K562 (cell line): Measurements from ENCODE around the gene KCND1. TPM values are rescaled to one million over a fixed set of nuclear protein-coding genes. Genes with fewer than 3 reads are reported as not detected.

Experiments used
- ATAC-seq: fragments of 200-7000 bp; cut with Tn5 transposase; 3 replicates; pipeline ENCODE4 v1.9.1; 2020; ENCODE audit warnings: moderate library complexity
- BruUV-seq: library from RNA; stranded (reverse); fragments of 400-500 nt; replicated peaks from 2 replicates; lab custom pipeline; 2021; lab: Mats Ljungman, UMichigan
- CTCF ChIA-PET: fragments of 300-600 bp; formaldehyde crosslinking; extraction: SDS; loops from one replicate; lab custom pipeline; 2021; ENCODE audit warnings: low intra/inter-chr PET ratio; lab: Yijun Ruan, JAX
- POLR2A ChIA-PET: fragments of 300-600, 350-650 bp; sonication (Branson Sonifier 250); formaldehyde crosslinking; extraction: SDS; loops from one replicate; lab custom pipeline; 2021; ENCODE audit warnings: antibody characterized with exemption, inconsistent platforms; lab: Yijun Ruan, JAX
- DNase-seq, 4 experiments: peaks; one replicate each; pipeline versions ENCODE4 v3.0.0 to v3.0.0-alpha.2; 2011 to 2018; ENCODE audit warnings: low spot score in 3 of 4, mixed read lengths in 3 of 4; ENCODE audit errors: extremely low read depth in 1 of 4
- FAIRE-seq: peaks from 2 replicates; lab custom pipeline; 2011; peaks lifted over from hg19 to GRCh38; lab: Jason Lieb, UNC
- H2AFZ ChIP-seq: 2 replicates; pipeline ENCODE4 v1.6.0; 2011; ENCODE audit warnings: low read depth, low read length, control low read depth, inconsistent platforms
- H3K27ac ChIP-seq: fragments of 200-600 bp; 3 replicates; pipeline ENCODE4 v1.8.0; 2011; ENCODE audit warnings: low read depth, mild to moderate bottlenecking, control low read depth, inconsistent platforms, low read length, moderate library complexity, mixed read lengths; ENCODE audit errors: extremely low read depth
- H3K27me3 ChIP-seq, 2 experiments: fragments of 300-600 bp in 1 of 2; 2 replicates in 1 of 2; 3 replicates in 1 of 2; pipeline versions ENCODE4 v1.6.0 to v1.8.0; 2011; ENCODE audit warnings: inconsistent platforms in 2 of 2, low read length in 2 of 2, mild to moderate bottlenecking in 1 of 2, mixed read lengths in 1 of 2, moderate library complexity in 1 of 2; ENCODE audit not compliant: control insufficient read depth in 2 of 2, insufficient read depth in 2 of 2
- H3K36me3 ChIP-seq: fragments of 300-600 bp; 3 replicates; pipeline ENCODE4 v1.8.0; 2011; ENCODE audit warnings: mild to moderate bottlenecking, low read length, inconsistent platforms; ENCODE audit not compliant: control insufficient read depth, insufficient read depth
- H3K4me1 ChIP-seq, 2 experiments: fragments of 200-600 bp in 1 of 2; replicated peaks in 1 of 2; 2 replicates in 1 of 2; 3 replicates in 1 of 2; pipeline versions ENCODE4 v1.5.1 to v1.8.0; 2011; ENCODE audit warnings: inconsistent platforms in 2 of 2, low read length in 2 of 2, mild to moderate bottlenecking in 1 of 2, mixed read lengths in 1 of 2, moderate library complexity in 1 of 2; ENCODE audit not compliant: control insufficient read depth in 2 of 2, insufficient read depth in 2 of 2
- H3K4me2 ChIP-seq: 2 replicates; pipeline ENCODE4 v1.6.1; 2011; ENCODE audit warnings: low read length, control low read depth, inconsistent platforms, mixed read lengths; ENCODE audit not compliant: insufficient read depth
- H3K4me3 ChIP-seq: fragments of 200-600 bp; sonication (generic), shearing (Covaris generic); 2 replicates; pipeline ENCODE4 v1.5.1; 2016; ENCODE audit warnings: control low read depth, inconsistent platforms
- H3K79me2 ChIP-seq: fragments of 200-600 bp; 3 replicates; pipeline ENCODE4 v1.8.0; 2011; ENCODE audit warnings: low read length, inconsistent platforms; ENCODE audit not compliant: control insufficient read depth, insufficient read depth
- H3K9ac ChIP-seq, 2 experiments: 2 replicates each; pipeline versions ENCODE4 v1.6.0 to v1.6.1; 2011; ENCODE audit warnings: low read depth in 2 of 2, low read length in 2 of 2, control low read depth in 1 of 2, inconsistent platforms in 1 of 2, mild to moderate bottlenecking in 1 of 2, mixed read lengths in 1 of 2; ENCODE audit not compliant: insufficient read depth in 1 of 2
- H3K9me1 ChIP-seq: one replicate; pipeline ENCODE4 v1.6.0; 2011; ENCODE audit warnings: inconsistent platforms, mild to moderate bottlenecking, low read length, moderate library complexity; ENCODE audit not compliant: control insufficient read depth, insufficient read depth
- H3K9me3 ChIP-seq: replicated peaks from 2 replicates; pipeline ENCODE4 v1.5.1; 2011; ENCODE audit warnings: low read depth, low read length, inconsistent platforms; ENCODE audit not compliant: control insufficient read depth, insufficient read depth
- H4K20me1 ChIP-seq: replicated peaks from 2 replicates; pipeline ENCODE4 v1.6.1; 2011; ENCODE audit warnings: low read length, inconsistent platforms, mixed read lengths; ENCODE audit not compliant: control insufficient read depth, insufficient read depth
- CTCF ChIP-seq, 3 experiments: IDR thresholded peaks in 2 of 3; conservative IDR thresholded peaks in 1 of 3; 2 replicates each; pipeline ENCODE4 v1.5.1; 2011 to 2012; ENCODE audit warnings: low read length in 3 of 3, mild to moderate bottlenecking in 3 of 3, control low read depth in 2 of 3, improper control_type of control experiment in 1 of 3, inconsistent platforms in 1 of 3, low read depth in 1 of 3, mixed read lengths in 1 of 3, moderate library complexity in 1 of 3; ENCODE audit not compliant: insufficient read depth in 2 of 3
- EGR1 ChIP-seq: fragments of 450-650 bp; conservative IDR thresholded peaks from 2 replicates; pipeline ENCODE4 v1.6.1; 2017; ENCODE audit warnings: mild to moderate bottlenecking
- ETS1 ChIP-seq: conservative IDR thresholded peaks from 2 replicates; pipeline ENCODE4 v1.6.1; 2011; ENCODE audit warnings: low read depth, mild to moderate bottlenecking, low read length; ENCODE audit not compliant: control insufficient read depth
- WGBS: fragments of 100-300 bp; shearing (Covaris generic); methylation state at CpG from one replicate; pipeline ENCODE4 v1.1.6; 2016; ENCODE audit warnings: low coverage, mixed read lengths; ENCODE audit not compliant: insufficient coverage; ENCODE audit errors: missing lambda C conversion rate; 5-methylcytosine and 5-hydroxymethylcytosine counted together
- in situ Hi-C: fragments of 300-500 bp; cut with MboI; formaldehyde crosslinking; loops from 4 replicates; pipeline ENCODE4 v1.15.0; 2018; ENCODE audit warnings: inconsistent platforms, mixed read lengths
- intact Hi-C: fragments of 100-400 bp; cut with micrococcal nuclease; formaldehyde crosslinking; loops from 2 replicates; pipeline ENCODE4 v1.14.2; 2022
- polyA plus RNA-seq, 8 experiments: library from polyadenylated mRNA; depleted of rRNA in 4 of 8; stranded (reverse) in 5 of 8; unstranded in 3 of 8; fragments of >200 nt; fragmentation: Nextera tagmentation in 2 of 8; fragmentation: Illumina TruSeq in 1 of 8; extraction: Ambion mirVana in 2 of 8; extraction: Trizol in 1 of 8; gene quantifications; 2 replicates each; pipeline versions ENCODE4 v1.2.1 to v1.2.3, GENCODE V29; 2011 to 2014; ENCODE audit warnings: inconsistent platforms in 1 of 8, missing spikeins in 1 of 8
- total RNA-seq, 7 experiments: library from RNA; depleted of rRNA in 6 of 7; stranded (reverse); fragments of >200 nt in 6 of 7; fragmentation: Illumina TruSeq in 2 of 7; extraction: Trizol in 2 of 7; gene quantifications; 2 replicates each; pipeline versions ENCODE4 v1.2.1 to v1.2.3, GENCODE V29; 2011 to 2021; ENCODE audit warnings: low replicate concordance in 1 of 7

KCND1 gene
- total and polyA plus RNA-seq, 9 of the 15 experiments (the other 6 are each of a cell fraction or from before 2014, with no cell fraction given) = 0.06 to 0.83 (median 0.39) TPM; not detected in 1

- CTCF ChIA-PET = no interaction called here
- DNase-seq (peak in 3 of 4 experiments; percentile 23 to 33 (median 25)), FAIRE-seq (no peak), ATAC-seq (0 out of 3 replicates have a peak, but pooled peaks have one; percentile 26)
- Histone ChIP-seq H3K4me3 (no peak overlapping the region), H3K79me2 (peaks cover 18% of the 10 kb centered on the region), H3K4me1 (peaks cover 3 to 5% of the 10 kb centered on the region in 2 experiments; a peak in 2 of 5 replicates), H3K9me3 (no peaks in the 10 kb centered on the region), H3K4me2 (no peak overlapping the region), H3K9ac (no peak overlapping the region), H3K27ac (no peak overlapping the region), H3K27me3 (no peaks in the 10 kb centered on the region), H3K36me3 (peaks cover 42% of the 10 kb centered on the region; the same call in 2 of the 3 replicates), H2AFZ (no peak overlapping the region), H3K9me1 (no peaks in the 10 kb centered on the region), H4K20me1 (no peaks in the 10 kb centered on the region)
- intact Hi-C loops = no loop called here
- BruUV-seq = no TSS peak
- in situ Hi-C loops = no loop called here
- POLR2A ChIA-PET = no interaction called here
- peak; percentile 22 to 32 (median 26); a peak in 3 of 6 replicates for TF ChIP-seq CTCF (IDR thresholded peaks at IDR 0.05 in 2 of 3, conservative IDR thresholded peaks at IDR 0.05 in 1 of 3; ENCODE audit: insufficient read depth in 2 of 3, low read depth in 1 of 3, low read length in 3 of 3)
- TF ChIP-seq EGR1 = peak; percentile 42
- TF ChIP-seq ETS1 = no peak
- WGBS = 66% methylated on average over 4 of the region's 4 CpGs
Observed at GRCh38 chrX:48998391-48998790, 26.7 kb upstream of the KCND1 start.
